ENCODE data around the gene PLXNA4.
A peak's percentile ranks its signal among the peaks of the same experiment; 100 is the strongest.

Gene PLXNA4

GRCh38 chr7:132434041-132434440 is 142.2 kb downstream of the PLXNA4 start:
- no peak for DNase-seq

DNA sequence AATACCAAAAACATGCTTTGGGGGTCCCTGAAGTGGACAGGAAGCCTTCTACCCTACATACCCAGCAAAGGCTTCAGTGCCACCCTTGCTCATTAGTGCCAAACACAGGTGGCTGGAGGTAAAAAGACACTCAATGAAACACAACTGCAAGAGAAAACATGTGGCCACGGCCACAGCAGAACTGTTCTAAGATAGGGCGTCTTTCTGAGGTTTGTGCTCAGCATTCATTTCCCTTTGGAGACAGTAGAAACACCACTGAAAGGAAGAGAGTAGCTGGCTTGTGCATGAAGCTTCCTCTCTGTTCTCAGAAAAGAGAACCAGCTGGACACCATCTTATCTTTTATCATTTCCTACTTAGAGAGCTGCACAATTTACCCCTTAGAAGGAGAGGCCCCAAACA is 143.0 kb downstream of the PLXNA4 start:
- peak in 1 of 5 donors; percentile 65 for DNase-seq

DNA sequence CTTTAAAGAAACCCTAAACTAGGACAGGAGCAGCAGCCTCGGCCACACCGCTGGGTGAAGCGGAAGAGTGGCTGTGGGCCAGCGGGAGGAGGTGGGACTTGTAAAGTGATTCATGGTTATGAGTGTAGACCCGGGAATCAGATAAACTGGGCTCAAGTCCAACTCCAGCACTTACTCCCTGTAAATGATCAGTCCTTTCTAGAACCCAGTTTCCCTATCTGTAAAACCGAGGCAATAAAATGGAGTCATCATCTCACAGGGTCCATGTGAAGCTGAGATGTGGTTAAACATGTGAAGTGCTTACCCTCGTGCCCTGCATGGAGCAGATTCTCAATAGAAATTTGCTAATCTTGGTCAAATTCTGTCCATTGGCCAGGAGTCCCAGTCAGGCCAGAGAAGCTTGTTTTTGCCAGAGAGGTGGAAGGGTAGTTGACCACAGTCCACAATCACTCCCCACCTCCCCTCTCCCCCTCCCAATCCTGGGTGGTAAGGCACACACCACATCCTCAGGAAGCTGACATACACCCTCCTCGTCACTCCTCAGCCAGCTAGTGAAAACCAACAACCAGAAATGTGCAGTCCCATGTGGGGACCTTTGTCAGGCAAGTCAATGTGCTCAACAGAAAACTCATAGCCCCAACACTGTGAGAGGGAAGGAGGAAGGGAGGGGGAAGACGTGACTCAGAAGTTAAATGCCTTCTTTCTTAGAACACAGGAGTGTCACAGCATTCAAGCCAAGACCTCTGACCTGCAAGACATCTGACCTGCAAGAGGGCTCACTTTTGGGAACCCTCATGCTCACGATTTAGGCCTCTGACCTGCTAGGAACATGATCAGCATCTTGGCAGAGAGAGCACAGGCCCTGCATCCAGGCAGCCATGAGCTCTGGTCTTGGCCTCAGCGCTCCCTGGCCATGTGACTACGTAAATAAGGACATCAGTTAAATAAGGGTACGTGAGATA is 145.1 kb downstream of the PLXNA4 start:
- peak in 2 of 5 donors; percentile 22 to 89 for DNase-seq

DNA sequence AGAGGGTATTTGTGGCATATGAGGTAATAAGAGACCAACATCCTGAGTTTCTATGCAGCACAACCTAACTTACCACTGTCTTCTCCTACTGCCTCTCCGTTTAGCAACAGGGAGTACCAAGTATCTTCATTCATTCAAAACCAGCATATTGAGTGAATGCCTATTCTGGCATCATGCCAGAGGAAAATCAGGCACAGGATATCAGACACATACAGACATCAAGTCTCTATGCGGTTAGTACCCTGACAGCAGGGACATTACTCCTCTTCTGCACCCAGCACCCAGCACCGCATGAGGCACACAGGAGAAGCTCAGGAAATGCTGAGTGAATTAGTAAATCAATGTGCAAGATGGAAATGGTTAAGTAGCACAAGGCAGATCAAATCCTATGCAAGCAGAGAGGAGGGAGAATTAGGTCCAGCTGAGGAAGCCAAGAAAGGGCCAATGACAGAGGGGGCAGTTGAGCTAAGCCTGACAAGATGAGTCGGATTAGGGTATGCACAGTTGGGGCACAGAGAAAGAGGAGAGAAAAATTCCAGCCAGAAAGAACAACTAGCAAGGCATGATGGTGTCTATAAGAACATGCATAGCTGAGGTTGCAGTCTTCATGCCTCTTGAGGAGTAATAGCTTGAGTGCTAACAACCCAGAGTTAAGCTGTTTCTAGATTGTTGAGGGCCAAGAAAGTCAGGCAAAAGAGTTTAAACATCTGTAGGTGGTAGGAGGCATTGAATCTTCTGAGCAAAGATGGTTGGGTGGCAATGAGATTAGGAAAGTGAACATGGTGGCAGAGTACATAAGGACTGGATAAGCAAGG is 146.0 kb downstream of the PLXNA4 start:
- DNase-seq, result no peak

GRCh38 chr7:132429181-132429580 is 147.1 kb downstream of the PLXNA4 start:
- no peak for DNase-seq

DNA sequence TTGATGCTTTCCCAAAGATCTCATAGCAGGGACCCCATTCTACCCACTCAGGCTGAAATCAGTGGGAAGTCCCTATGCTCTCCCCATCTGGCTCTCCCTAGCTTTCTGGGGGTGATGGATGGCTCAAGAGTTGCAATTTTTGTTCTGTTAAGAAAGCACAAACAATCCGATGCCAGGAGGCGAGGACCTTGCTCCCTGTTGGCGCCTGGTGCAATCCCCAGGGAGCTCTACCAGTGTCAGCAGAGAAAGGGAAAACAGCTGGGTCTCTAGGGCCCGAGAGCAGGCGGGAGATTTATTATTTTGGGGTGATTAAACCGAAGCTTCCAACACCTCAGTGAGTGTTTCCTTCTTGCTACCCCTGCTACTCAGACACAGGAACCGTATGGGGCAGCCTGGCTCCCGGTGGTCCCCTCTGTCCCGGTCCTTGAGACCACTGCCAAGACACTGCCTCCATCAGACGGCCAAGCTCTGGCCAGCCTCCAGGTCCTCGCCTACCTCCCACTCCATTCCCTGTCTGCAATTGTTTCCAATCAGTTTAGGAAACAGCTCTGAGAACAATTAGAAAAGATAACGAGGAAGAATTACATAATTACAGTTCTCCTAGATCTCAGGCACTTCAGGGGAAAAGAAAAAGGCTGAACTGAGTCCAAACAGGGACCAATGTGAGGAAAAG is 147.9 kb downstream of the PLXNA4 start:
- DNase-seq, result no peak

- no peak for DNase-seq
These were observed 150.3 kb downstream of the PLXNA4 start for GRCh38 chr7:132425942-132426341.

- DNase-seq, result no peak
These were observed 151.2 kb downstream of the PLXNA4 start for GRCh38 chr7:132424821-132425724.

DNA sequence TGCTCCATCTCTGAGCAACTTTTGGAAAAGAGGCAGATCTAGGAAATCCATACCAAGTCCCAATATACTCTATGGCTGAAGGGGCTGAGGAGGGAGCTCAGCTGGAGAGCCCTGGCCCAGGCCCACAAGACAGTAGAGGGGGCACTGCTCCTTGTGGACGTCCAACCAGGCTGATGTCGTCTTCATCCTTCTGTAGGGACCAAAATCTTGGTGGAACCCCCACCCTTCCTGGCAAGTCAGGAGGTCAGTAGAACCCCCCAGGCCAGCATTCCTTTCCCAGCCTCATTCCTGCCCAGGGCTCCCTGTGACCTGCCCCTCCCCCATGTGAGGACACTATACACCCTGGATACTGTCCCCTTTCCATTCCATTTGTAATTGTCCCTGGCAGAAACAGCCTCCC is 152.0 kb downstream of the PLXNA4 start:
- no peak for DNase-seq

DNA sequence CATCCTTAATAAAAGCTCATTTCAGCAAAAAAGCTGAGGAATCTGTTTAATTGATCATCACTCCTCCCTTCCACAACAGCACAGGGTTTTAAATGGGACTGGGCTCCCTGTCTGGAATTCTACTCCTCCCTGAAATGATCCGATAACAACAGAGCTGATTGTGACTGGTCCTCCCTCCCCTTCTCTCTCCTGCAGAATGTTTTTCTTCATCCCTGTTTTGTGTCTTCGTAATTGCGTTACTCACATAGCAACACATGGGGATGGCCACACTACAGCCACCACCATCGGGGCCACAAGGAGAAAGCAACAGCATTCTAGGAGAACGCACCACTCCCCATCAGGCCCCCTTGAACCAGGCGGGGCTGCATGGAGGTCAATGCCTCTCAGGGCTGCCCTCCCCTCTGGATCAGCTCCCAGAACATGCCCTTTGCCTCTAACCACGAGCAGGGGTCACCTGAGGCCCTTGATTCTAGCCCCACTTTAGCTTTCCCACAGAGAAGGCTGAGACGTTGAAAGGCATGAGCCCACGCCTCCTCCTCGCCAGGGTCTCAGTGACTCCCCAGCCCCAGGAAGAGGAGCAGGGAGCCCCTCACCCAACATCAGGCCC is 152.6 kb downstream of the PLXNA4 start:
- DNase-seq, result no peak

DNA sequence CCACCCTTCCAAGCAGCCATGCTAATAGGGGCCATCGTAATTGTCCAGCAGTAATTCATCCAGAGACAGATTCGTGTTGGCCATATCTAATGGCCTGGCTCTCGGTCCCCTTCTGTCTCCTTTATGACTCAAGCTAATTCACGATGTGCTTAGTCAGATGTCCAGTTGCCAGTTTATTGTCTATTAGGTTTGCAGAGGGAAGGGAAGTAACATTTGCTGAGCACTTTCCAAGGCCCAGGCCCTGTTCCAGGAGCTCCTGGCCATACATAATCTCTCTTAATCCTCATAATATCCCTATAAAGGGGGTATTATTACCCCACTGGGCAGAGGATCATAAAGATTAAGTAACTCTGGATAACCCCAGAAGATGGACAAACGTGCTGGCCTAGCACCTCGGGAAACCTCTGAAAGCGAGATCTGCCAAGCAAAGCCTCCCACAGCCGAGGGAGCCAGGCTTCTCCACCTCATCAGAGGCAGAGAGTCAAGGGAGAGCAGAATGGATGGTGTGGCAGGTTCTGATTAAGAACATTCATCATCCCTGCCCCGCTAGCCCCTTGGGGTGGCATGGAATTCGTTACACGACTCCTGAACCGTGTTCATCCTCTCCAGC is 153.7 kb downstream of the PLXNA4 start:
- no peak for DNase-seq

GRCh38 chr7:132420527-132420926 is 155.7 kb downstream of the PLXNA4 start:
- no peak for DNase-seq

- no peak for DNase-seq
These were observed 156.7 kb downstream of the PLXNA4 start for GRCh38 chr7:132419542-132419941.

- DNase-seq, result no peak
These were observed 157.4 kb downstream of the PLXNA4 start for GRCh38 chr7:132418840-132419239.

GRCh38 chr7:132417103-132417906 is 159.0 kb downstream of the PLXNA4 start:
- DNase-seq, result no peak

- DNase-seq, result no peak
These were observed 159.9 kb downstream of the PLXNA4 start for GRCh38 chr7:132416395-132416794.

DNA sequence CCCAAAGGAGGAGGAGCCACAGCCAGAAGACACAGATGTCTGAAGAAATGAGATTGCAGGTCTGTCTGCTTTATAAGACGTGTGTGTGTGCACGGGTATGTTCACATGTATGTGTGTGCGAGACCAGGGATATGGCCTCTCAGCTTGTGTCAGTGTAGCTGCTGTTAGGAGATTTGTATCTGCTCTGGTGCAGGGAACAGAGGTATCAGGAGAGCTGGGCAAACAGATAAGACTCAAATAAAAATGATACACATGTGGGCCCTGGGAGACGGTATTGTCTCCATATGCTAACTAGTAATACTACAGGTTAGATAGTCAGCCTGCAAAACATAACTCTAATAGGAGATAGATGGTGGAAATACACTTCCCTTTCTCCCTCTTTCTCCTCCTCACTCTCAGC is 161.0 kb downstream of the PLXNA4 start:
- DNase-seq, result no peak

DNA sequence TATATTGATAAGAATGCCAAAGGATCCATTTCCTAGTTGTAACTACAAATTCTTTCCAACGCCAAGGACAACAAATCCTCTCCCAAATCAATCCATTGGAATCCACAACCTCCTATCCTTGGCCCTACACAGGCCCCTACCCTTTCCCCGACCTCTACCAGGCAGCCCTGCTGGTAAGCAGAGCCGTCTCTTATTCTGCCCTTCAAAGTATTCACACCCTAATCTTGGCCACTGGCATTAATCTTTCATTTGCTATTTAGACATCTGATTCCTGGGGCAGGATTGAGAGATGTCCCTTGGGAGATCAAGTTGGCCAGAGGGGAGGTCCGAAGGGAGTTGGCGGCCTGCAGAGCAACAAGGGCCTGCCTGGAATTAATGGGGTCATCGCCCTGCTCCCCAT is 161.4 kb downstream of the PLXNA4 start:
- DNase-seq, result no peak

- no peak for DNase-seq
These were observed 163.8 kb downstream of the PLXNA4 start for GRCh38 chr7:132412435-132412834.

DNA sequence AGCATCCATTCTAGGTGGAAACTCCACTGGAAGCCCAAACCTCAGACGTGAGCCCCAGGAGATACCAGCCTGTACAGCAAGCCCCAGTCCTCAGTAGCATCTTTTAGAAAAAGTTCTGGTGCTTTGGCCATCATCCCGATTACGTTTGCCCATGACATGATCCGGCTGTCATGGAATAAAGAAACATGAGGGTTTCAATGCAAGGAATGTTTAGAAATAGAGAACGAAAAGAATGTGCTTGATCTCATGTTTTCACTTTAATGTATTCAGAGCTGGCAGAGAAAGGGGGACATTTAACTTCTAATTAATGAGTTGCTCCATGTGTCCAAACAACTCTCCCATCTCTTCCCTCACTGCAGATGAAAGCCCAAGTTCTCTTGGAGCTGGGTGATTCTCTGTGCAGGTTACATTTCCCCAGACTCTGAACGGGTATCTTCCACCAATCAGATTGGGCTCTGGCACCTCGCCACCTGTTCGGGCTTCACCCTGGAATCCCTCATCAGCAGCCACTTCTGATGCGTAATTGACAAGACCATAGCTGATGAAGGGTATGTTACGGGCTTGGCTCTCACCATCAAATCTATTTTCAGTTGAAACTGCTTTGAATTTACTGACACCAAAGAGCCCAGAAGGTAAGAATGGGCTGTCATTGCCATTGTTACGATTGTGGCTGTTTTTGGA is 165.3 kb downstream of the PLXNA4 start:
- DNase-seq, result no peak

Data from T-helper 1 cell (primary cell).